ENCODE measurements around the gene WNT7B. TPM values are rescaled to one million over a fixed set of nuclear protein-coding genes. Genes with fewer than 3 reads are reported as not detected.

Gene WNT7B
- total and polyA plus RNA-seq, 10 of the 15 experiments (the other 5 are each of a cell fraction or from before 2014, with no cell fraction given): 0.12 TPM; not detected in 9

DNA sequence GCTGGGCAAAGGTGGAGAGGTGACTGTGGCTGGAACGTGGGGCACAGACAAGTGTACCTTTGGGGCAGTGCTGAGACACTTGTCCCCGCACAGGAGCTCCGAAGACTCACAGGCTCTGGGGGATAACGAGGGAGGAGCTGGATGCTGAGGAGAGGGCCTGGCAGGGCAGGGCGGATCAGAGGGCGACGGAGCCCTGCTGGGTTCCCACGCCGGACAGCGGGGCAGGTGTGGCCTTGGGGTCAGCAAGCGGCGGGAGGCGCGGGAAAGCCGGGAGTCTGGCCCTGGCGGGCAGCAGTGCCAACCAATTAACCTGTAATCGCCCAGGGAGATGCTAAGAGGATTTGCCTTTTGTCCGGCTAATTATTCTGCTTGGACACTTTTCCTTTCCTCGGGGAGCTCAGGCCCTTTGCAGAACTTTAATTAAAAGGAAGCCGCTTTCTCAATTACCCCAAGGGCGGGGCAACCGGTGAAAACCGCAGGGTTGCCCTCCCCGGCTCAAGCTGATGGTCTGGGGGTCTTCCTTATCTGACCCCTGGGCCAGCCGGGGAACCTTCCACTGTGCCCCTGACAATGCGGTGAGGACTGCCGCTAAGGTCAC, 71.5 kb downstream of the WNT7B start (continued):
- TF ChIP-seq, protein P1, sequence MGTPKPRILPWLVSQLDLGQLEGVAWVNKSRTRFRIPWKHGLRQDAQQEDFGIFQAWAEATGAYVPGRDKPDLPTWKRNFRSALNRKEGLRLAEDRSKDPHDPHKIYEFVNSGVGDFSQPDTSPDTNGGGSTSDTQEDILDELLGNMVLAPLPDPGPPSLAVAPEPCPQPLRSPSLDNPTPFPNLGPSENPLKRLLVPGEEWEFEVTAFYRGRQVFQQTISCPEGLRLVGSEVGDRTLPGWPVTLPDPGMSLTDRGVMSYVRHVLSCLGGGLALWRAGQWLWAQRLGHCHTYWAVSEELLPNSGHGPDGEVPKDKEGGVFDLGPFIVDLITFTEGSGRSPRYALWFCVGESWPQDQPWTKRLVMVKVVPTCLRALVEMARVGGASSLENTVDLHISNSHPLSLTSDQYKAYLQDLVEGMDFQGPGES (IDR thresholded peaks at IDR 0.05): no peak
- TF ChIP-seq RB1 (IDR thresholded peaks at IDR 0.05; ENCODE audit: borderline replicate concordance) (no peak), HDAC2 (IDR thresholded peaks at IDR 0.05) (no peak), MAX (IDR thresholded peaks at IDR 0.05; ENCODE audit: low read depth, low read length) (no peak), NR2C2 (IDR thresholded peaks at IDR 0.05; ENCODE audit: borderline replicate concordance, control insufficient read depth, insufficient read length, low read depth) (no peak), ZNF622 (IDR thresholded peaks at IDR 0.05) (no peak), BHLHE40 (IDR thresholded peaks at IDR 0.05; ENCODE audit: borderline replicate concordance in 1 of 2, low read depth in 2 of 2, low read length in 1 of 2) (no peak), JUND (IDR thresholded peaks at IDR 0.05; ENCODE audit: low read depth, low read length) (no peak), EZH2 (IDR thresholded peaks at IDR 0.05; ENCODE audit: borderline replicate concordance, control insufficient read depth, low read depth, low read length) (no peak), CHD4 (IDR thresholded peaks at IDR 0.05) (no peak)

GRCh38 chr22:45904236-45904635, 72.7 kb downstream of the WNT7B start:
- ChIA-PET CTCF (no interaction called here), POLR2A (no interaction called here), SMC1A (ENCODE audit: uncharacterized antibody, unreplicated experiment) (no interaction called here), RAD21 (ENCODE audit: unreplicated experiment) (no interaction called here)
- Histone ChIP-seq H3K27me3 (replicated peaks in 1 of 2; ENCODE audit: control insufficient read depth in 2 of 2, insufficient read depth in 2 of 2, low read length in 1 of 2) (no peaks in the 10 kb centered on the region), H3K9me3 (replicated peaks; ENCODE audit: control insufficient read depth, insufficient read depth, low read length) (no peaks in the 10 kb centered on the region), H3K4me1 (ENCODE audit: control insufficient read depth, insufficient read depth, low read length) (no peaks in the 10 kb centered on the region), H3K36me3 (ENCODE audit: control insufficient read depth in 2 of 2, insufficient read depth in 2 of 2, low read length in 1 of 2) (no peaks in the 10 kb centered on the region), H3K27ac (ENCODE audit: control insufficient read depth, insufficient read depth) (no peak overlapping the region), H2AFZ (ENCODE audit: control insufficient read depth, low read depth, low read length) (no peak overlapping the region), H3K9ac (ENCODE audit: control insufficient read depth, insufficient read depth, low read length) (no peak overlapping the region), H3K79me2 (ENCODE audit: control insufficient read depth, insufficient read depth, low read length) (no peaks in the 10 kb centered on the region), H3K4me3 (no peak overlapping the region), H3K4me2 (ENCODE audit: control insufficient read depth, insufficient read depth) (no peak overlapping the region), H4K20me1 (ENCODE audit: control insufficient read depth, insufficient read depth) (peaks cover 3% of the 10 kb centered on the region; the same call in 1 of the 2 replicates)
- no peak for FAIRE-seq
- no peak for ATAC-seq
- no peak for DNase-seq (ENCODE audit: low read depth, low spot score)
- no TSS peak for BruUV-seq (replicated peaks)
- intact Hi-C loops (cut with micrococcal nuclease; ENCODE audit: unreplicated experiment) (no loop called here), in situ Hi-C loops (cut with MboI) (no loop called here)
- 26% methylated on average over 7 of the region's 7 CpGs for WGBS (ENCODE audit: insufficient coverage, insufficient replicate concordance, low lambda C conversion rate, missing lambda C conversion rate)
- no peak for TF ChIP-seq BRCA1 (IDR thresholded peaks at IDR 0.05; ENCODE audit: low read depth, low read length)
- TF ChIP-seq YBX1 (IDR thresholded peaks at IDR 0.05): no peak
- no peak for TF ChIP-seq ATF7 (IDR thresholded peaks at IDR 0.05; ENCODE audit: low read depth)
- TF ChIP-seq NFYA (IDR thresholded peaks at IDR 0.05; ENCODE audit: borderline replicate concordance, low read depth, low read length): no peak
- TF ChIP-seq, protein P2, sequence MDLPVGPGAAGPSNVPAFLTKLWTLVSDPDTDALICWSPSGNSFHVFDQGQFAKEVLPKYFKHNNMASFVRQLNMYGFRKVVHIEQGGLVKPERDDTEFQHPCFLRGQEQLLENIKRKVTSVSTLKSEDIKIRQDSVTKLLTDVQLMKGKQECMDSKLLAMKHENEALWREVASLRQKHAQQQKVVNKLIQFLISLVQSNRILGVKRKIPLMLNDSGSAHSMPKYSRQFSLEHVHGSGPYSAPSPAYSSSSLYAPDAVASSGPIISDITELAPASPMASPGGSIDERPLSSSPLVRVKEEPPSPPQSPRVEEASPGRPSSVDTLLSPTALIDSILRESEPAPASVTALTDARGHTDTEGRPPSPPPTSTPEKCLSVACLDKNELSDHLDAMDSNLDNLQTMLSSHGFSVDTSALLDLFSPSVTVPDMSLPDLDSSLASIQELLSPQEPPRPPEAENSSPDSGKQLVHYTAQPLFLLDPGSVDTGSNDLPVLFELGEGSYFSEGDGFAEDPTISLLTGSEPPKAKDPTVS (IDR thresholded peaks at IDR 0.05; ENCODE audit: low read depth, low read length): no peak
- TF ChIP-seq CHD1 (IDR thresholded peaks at IDR 0.05; ENCODE audit: low read depth, low read length): no peak
- TF ChIP-seq, protein P3, sequence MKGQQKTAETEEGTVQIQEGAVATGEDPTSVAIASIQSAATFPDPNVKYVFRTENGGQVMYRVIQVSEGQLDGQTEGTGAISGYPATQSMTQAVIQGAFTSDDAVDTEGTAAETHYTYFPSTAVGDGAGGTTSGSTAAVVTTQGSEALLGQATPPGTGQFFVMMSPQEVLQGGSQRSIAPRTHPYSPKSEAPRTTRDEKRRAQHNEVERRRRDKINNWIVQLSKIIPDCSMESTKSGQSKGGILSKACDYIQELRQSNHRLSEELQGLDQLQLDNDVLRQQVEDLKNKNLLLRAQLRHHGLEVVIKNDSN (IDR thresholded peaks at IDR 0.05; ENCODE audit: borderline replicate concordance, extremely low read length, insufficient read depth, low read depth, low read length): no peak
- TF ChIP-seq NFIC (IDR thresholded peaks at IDR 0.05; ENCODE audit: low read depth, low read length): no peak
